Immature natural killer cell (primary cell): Measurements from ENCODE around the gene AQP1. TPM values are rescaled to one million over a fixed set of nuclear protein-coding genes. Genes with fewer than 3 reads are reported as not detected.

ENCODE experiments used
- DNase-seq, 3 donors: peaks; one replicate each; pipeline ENCODE4 v3.0.0; 2022; ENCODE audit warnings: mixed read lengths in 1 of 3
- H3K27ac Mint-ChIP-seq, 6 donors: one replicate each; pipeline ENCODE4 v1.8.0; 2020; ENCODE audit warnings: mixed read lengths in 6 of 6, mild to moderate bottlenecking in 5 of 6, inconsistent platforms in 4 of 6, moderate library complexity in 3 of 6
- H3K27me3 Mint-ChIP-seq, 3 donors: one replicate each; pipeline ENCODE4 v1.8.0; 2020 to 2021; ENCODE audit warnings: low read depth in 3 of 3, mild to moderate bottlenecking in 3 of 3, mixed read lengths in 3 of 3, moderate library complexity in 3 of 3, inconsistent platforms in 1 of 3
- H3K36me3 Mint-ChIP-seq, 3 donors: one replicate each; pipeline ENCODE4 v1.8.0; 2020; ENCODE audit warnings: mixed read lengths in 3 of 3, inconsistent platforms in 2 of 3, mild to moderate bottlenecking in 2 of 3
- H3K4me1 Mint-ChIP-seq, 2 donors: one replicate each; pipeline ENCODE4 v1.8.0; 2020; ENCODE audit warnings: inconsistent platforms in 2 of 2, mild to moderate bottlenecking in 2 of 2, mixed read lengths in 2 of 2, moderate library complexity in 1 of 2
- H3K4me3 Mint-ChIP-seq, 5 donors: one replicate each; pipeline ENCODE4 v1.8.0; 2020; ENCODE audit warnings: mild to moderate bottlenecking in 5 of 5, mixed read lengths in 5 of 5, inconsistent platforms in 3 of 5, moderate library complexity in 3 of 5
- H3K9me3 Mint-ChIP-seq, 6 donors: one replicate each; pipeline ENCODE4 v1.8.0; 2020; ENCODE audit warnings: mild to moderate bottlenecking in 6 of 6, mixed read lengths in 6 of 6, inconsistent platforms in 4 of 6, moderate library complexity in 3 of 6
- polyA plus RNA-seq, 3 donors: library from polyadenylated mRNA; unstranded; fragments of 300-500 nt; fragmentation: Illumina TruSeq; gene quantifications; one replicate each; pipeline ENCODE4 v1.2.3, GENCODE V29; 2021

AQP1 gene
- polyA plus RNA-seq, 3 donors from 2014 or later = 0.08 TPM; not detected in 2

DNA sequence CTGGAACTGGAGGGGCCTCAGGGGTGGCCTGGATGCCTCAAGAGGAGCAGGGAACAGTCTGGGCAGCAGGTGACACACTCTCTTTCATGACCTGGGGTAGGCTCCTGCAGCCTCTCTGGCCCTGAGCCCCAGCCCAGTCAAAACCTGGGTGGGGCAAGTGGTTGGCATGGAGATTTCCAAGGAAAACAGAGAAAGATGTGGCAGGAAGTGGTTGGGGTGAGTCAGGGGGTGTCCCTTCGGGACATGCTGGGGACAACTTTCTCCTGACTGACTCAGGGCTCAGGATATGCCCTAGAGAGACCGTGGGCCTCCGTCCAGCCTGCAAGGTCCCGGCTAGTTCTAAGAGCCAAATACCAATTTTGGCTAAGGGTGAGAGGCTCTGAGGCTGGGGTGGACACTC lies 2.9 kb downstream of the AQP1 start:
- no peaks in the 10 kb centered on the region for H3K9me3 Mint-ChIP-seq
- H3K4me1 Mint-ChIP-seq = no peaks in the 10 kb centered on the region
- H3K4me3 Mint-ChIP-seq = no peak overlapping the region
- peaks cover 0 to 3% (median 1%) of the 10 kb centered on the region in 3 donors for H3K27me3 Mint-ChIP-seq
- DNase-seq = no peak
- no peak overlapping the region for H3K27ac Mint-ChIP-seq
- H3K36me3 Mint-ChIP-seq = no peaks in the 10 kb centered on the region

- H3K9me3 Mint-ChIP-seq = no peaks in the 10 kb centered on the region
- no peaks in the 10 kb centered on the region for H3K4me1 Mint-ChIP-seq
- peaks cover 1 to 3% (median 2%) of the 10 kb centered on the region in 3 donors for H3K27me3 Mint-ChIP-seq
- H3K4me3 Mint-ChIP-seq = no peak overlapping the region
- H3K36me3 Mint-ChIP-seq = no peaks in the 10 kb centered on the region
- DNase-seq = no peak
- no peak overlapping the region for H3K27ac Mint-ChIP-seq
These were observed 3.5 kb downstream of the AQP1 start for GRCh38 chr7:30915005-30915601.

- Mint-ChIP-seq H3K36me3 (no peaks in the 10 kb centered on the region), H3K9me3 (no peaks in the 10 kb centered on the region)
These were observed 4.1 kb downstream of the AQP1 start for GRCh38 chr7:30915751-30916150.

GRCh38 chr7:30916255-30916654 lies 4.6 kb downstream of the AQP1 start:
- H3K36me3 Mint-ChIP-seq = no peaks in the 10 kb centered on the region
- H3K27me3 Mint-ChIP-seq = peaks cover 1 to 2% (median 2%) of the 10 kb centered on the region in 3 donors
- H3K9me3 Mint-ChIP-seq = no peaks in the 10 kb centered on the region
- no peaks in the 10 kb centered on the region for H3K4me1 Mint-ChIP-seq
- H3K4me3 Mint-ChIP-seq = no peak overlapping the region
- no peak for DNase-seq
- no peak overlapping the region for H3K27ac Mint-ChIP-seq

More at GRCh38 chr7:30915751-30916150, 4.1 kb downstream of the AQP1 start:
- Mint-ChIP-seq H3K27me3 (peaks cover 1 to 2% (median 2%) of the 10 kb centered on the region in 3 donors), H3K4me1 (no peaks in the 10 kb centered on the region), H3K27ac (no peak overlapping the region), H3K4me3 (no peak overlapping the region)
- no peak for DNase-seq

- Mint-ChIP-seq H3K4me1 (no peaks in the 10 kb centered on the region), H3K9me3 (no peaks in the 10 kb centered on the region), H3K27ac (no peak overlapping the region)
These were observed 5.1 kb downstream of the AQP1 start for GRCh38 chr7:30916767-30917166.

GRCh38 chr7:30917216-30917893 lies 5.7 kb downstream of the AQP1 start:
- Mint-ChIP-seq H3K4me3 (no peak overlapping the region), H3K4me1 (no peaks in the 10 kb centered on the region), H3K27me3 (peaks cover 1 to 2% (median 2%) of the 10 kb centered on the region in 3 donors), H3K9me3 (no peaks in the 10 kb centered on the region), H3K27ac (no peak overlapping the region), H3K36me3 (no peaks in the 10 kb centered on the region)
- no peak for DNase-seq

More at GRCh38 chr7:30916767-30917166, 5.1 kb downstream of the AQP1 start:
- H3K36me3 Mint-ChIP-seq = no peaks in the 10 kb centered on the region
- H3K27me3 Mint-ChIP-seq = peaks cover 1 to 2% (median 2%) of the 10 kb centered on the region in 3 donors
- no peak for DNase-seq
- no peak overlapping the region for H3K4me3 Mint-ChIP-seq

GRCh38 chr7:30918676-30919075 lies 7.0 kb downstream of the AQP1 start:
- DNase-seq = no peak
- Mint-ChIP-seq H3K4me1 (no peaks in the 10 kb centered on the region), H3K4me3 (no peak overlapping the region), H3K9me3 (no peaks in the 10 kb centered on the region), H3K36me3 (no peaks in the 10 kb centered on the region), H3K27ac (no peak overlapping the region), H3K27me3 (peaks cover 1 to 2% (median 2%) of the 10 kb centered on the region in 3 donors)

GRCh38 chr7:30920021-30920583 lies 8.4 kb downstream of the AQP1 start:
- Mint-ChIP-seq H3K27ac (no peak overlapping the region), H3K9me3 (no peaks in the 10 kb centered on the region), H3K27me3 (peaks cover 1 to 2% (median 2%) of the 10 kb centered on the region in 3 donors), H3K36me3 (no peaks in the 10 kb centered on the region), H3K4me3 (no peak overlapping the region), H3K4me1 (no peaks in the 10 kb centered on the region)
- DNase-seq = no peak

- Mint-ChIP-seq H3K27me3 (peaks cover 1 to 2% (median 2%) of the 10 kb centered on the region in 3 donors), H3K27ac (no peak overlapping the region), H3K4me1 (no peaks in the 10 kb centered on the region), H3K36me3 (no peaks in the 10 kb centered on the region), H3K4me3 (no peak overlapping the region), H3K9me3 (no peaks in the 10 kb centered on the region)
- no peak for DNase-seq
These were observed 9.2 kb downstream of the AQP1 start for GRCh38 chr7:30920584-30921539.

- H3K4me3 Mint-ChIP-seq = no peak overlapping the region
- no peaks in the 10 kb centered on the region for H3K36me3 Mint-ChIP-seq
- H3K27me3 Mint-ChIP-seq = peaks cover 1 to 2% (median 2%) of the 10 kb centered on the region in 3 donors
- no peaks in the 10 kb centered on the region for H3K9me3 Mint-ChIP-seq
- H3K27ac Mint-ChIP-seq = no peak overlapping the region
- DNase-seq = no peak
- H3K4me1 Mint-ChIP-seq = no peaks in the 10 kb centered on the region
These were observed 10.1 kb downstream of the AQP1 start for GRCh38 chr7:30921540-30922401.

- H3K4me3 Mint-ChIP-seq = no peak overlapping the region
- no peaks in the 10 kb centered on the region for H3K36me3 Mint-ChIP-seq
- no peak for DNase-seq
- peaks cover under 1 to 2% (median 1%) of the 10 kb centered on the region in 3 donors for H3K27me3 Mint-ChIP-seq
- H3K9me3 Mint-ChIP-seq = no peaks in the 10 kb centered on the region
- no peak overlapping the region for H3K27ac Mint-ChIP-seq
- no peaks in the 10 kb centered on the region for H3K4me1 Mint-ChIP-seq
These were observed 10.9 kb downstream of the AQP1 start for GRCh38 chr7:30922596-30922995.

- Mint-ChIP-seq H3K9me3 (no peaks in the 10 kb centered on the region), H3K27ac (no peak overlapping the region), H3K36me3 (no peaks in the 10 kb centered on the region), H3K4me1 (no peaks in the 10 kb centered on the region), H3K27me3 (peaks cover 0 to 3% (median 2%) of the 10 kb centered on the region in 3 donors), H3K4me3 (no peak overlapping the region)
- DNase-seq = no peak
These were observed 11.5 kb downstream of the AQP1 start for GRCh38 chr7:30923009-30923773.
